ENCODE measurements around the gene IGF2BP1. TPM values are rescaled to one million over a fixed set of nuclear protein-coding genes. Genes with fewer than 3 reads are reported as not detected.

IGF2BP1 gene
- polyA plus RNA-seq, 1 donor from 2014 or later = 13.0 TPM

DNA sequence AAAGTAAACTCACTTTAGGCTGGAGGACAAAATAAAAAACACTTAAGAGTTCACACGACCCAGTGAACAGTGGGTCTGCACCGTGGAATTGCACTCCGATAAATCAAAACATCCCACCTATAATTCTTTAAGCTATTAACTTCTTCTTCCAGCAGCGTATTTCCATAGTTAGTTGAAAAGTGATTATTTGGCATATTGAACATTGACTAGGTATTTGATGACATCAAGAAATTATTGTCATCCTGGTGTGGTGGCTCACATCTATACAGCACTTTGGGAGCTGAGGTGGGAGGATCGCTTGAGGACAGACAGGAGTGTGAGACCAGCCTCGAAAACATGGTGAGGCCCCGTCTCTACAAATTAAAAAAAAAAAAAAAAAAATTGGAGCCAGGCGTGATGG is 23.4 kb downstream of the IGF2BP1 start:
- Histone ChIP-seq H2AFZ (ENCODE audit: low read depth, low read length) (no peak overlapping the region), H3K27ac (ENCODE audit: low read length) (no peak overlapping the region), H4K20me1 (ENCODE audit: insufficient read depth) (no peaks in the 10 kb centered on the region), H3F3A (ENCODE audit: insufficient read depth, low read length, poor library complexity, severe bottlenecking) (no peaks in the 10 kb centered on the region), H3K79me2 (replicated peaks; ENCODE audit: insufficient read depth, low read length) (peaks cover 73% of the 10 kb centered on the region), H3K9ac (ENCODE audit: low read length) (no peak overlapping the region), H3K9me3 (ENCODE audit: low read length) (no peaks in the 10 kb centered on the region), H3K4me2 (ENCODE audit: low read length) (no peak overlapping the region), H3K27me3 (ENCODE audit: insufficient read depth, low read depth, low read length) (no peaks in the 10 kb centered on the region), H3K9me2 (ENCODE audit: insufficient read depth, low read length) (no peaks in the 10 kb centered on the region), H3K36me3 (ENCODE audit: insufficient read depth, low read length) (no peaks in the 10 kb centered on the region), H3K4me3 (ENCODE audit: low read length) (no peak overlapping the region)
- TF ChIP-seq REST (IDR thresholded peaks at IDR 0.05; ENCODE audit: borderline replicate concordance) = no peak
- TF ChIP-seq CTCF (IDR thresholded peaks at IDR 0.05; ENCODE audit: poor library complexity, severe bottlenecking) = no peak
- TF ChIP-seq SMC3 (conservative IDR thresholded peaks at IDR 0.05; ENCODE audit: poor library complexity) = no peak
- no peak for TF ChIP-seq EP300 (conservative IDR thresholded peaks at IDR 0.05; ENCODE audit: poor library complexity, severe bottlenecking)
- TF ChIP-seq EZH2 (IDR thresholded peaks at IDR 0.05; ENCODE audit: borderline replicate concordance, insufficient read depth, low read length, poor library complexity, severe bottlenecking) = no peak
- TF ChIP-seq MXI1 (conservative IDR thresholded peaks at IDR 0.05; ENCODE audit: poor library complexity, severe bottlenecking) = no peak
- TF ChIP-seq TAF1 (IDR thresholded peaks at IDR 0.05; ENCODE audit: low read depth) = no peak
- no peak for TF ChIP-seq POLR2AphosphoS5 (IDR thresholded peaks at IDR 0.05)
- TF ChIP-seq RAD21 (conservative IDR thresholded peaks at IDR 0.05) = no peak

DNA sequence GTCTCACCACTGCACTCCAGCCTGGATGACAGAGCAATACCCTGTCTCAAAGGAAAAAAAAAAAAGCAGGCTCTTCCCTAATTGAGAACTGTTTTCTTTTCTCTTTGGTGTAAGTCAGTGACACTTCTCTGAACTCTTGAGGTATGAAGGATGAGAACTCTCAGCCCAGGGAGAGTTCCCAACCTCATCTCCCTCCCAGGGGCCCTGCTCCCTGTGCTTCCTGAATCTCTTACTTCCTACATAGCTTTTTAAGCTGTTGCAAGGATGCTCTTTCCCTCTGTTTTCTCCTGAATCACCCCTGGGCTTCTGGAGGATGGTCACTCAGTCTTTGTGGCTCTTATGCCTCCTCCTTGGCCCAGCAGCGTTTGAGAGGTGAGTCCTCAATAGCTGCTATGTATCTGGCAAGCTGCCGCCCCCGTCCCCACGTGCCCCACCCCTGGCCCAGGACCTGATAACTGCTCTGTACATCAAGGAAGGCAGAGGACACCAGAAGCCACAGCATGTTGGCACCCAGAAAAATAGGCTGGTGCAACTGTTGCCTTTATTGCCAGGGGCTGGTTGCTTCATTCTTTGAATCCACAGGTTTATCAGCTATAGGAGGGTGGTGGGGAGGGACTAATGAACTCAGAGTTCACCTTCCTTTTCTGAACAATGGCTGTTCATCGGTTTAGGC is 24.0 kb downstream of the IGF2BP1 start:
- Histone ChIP-seq H3K9me3 (ENCODE audit: low read length) (no peaks in the 10 kb centered on the region), H2AFZ (ENCODE audit: low read depth, low read length) (no peak overlapping the region), H3K27ac (ENCODE audit: low read length) (no peak overlapping the region), H3F3A (ENCODE audit: insufficient read depth, low read length, poor library complexity, severe bottlenecking) (no peaks in the 10 kb centered on the region), H3K9ac (ENCODE audit: low read length) (no peak overlapping the region), H4K20me1 (ENCODE audit: insufficient read depth) (no peaks in the 10 kb centered on the region), H3K9me2 (ENCODE audit: insufficient read depth, low read length) (no peaks in the 10 kb centered on the region), H3K4me3 (ENCODE audit: low read length) (no peak overlapping the region), H3K36me3 (ENCODE audit: insufficient read depth, low read length) (no peaks in the 10 kb centered on the region), H3K79me2 (replicated peaks; ENCODE audit: insufficient read depth, low read length) (peaks cover 69% of the 10 kb centered on the region), H3K4me2 (ENCODE audit: low read length) (no peak overlapping the region), H3K27me3 (ENCODE audit: insufficient read depth, low read depth, low read length) (no peaks in the 10 kb centered on the region)
- TF ChIP-seq EZH2 (IDR thresholded peaks at IDR 0.05; ENCODE audit: borderline replicate concordance, insufficient read depth, low read length, poor library complexity, severe bottlenecking) = no peak
- TF ChIP-seq EP300 (conservative IDR thresholded peaks at IDR 0.05; ENCODE audit: poor library complexity, severe bottlenecking) = no peak
- no peak for TF ChIP-seq SMC3 (conservative IDR thresholded peaks at IDR 0.05; ENCODE audit: poor library complexity)
- TF ChIP-seq POLR2AphosphoS5 (IDR thresholded peaks at IDR 0.05) = no peak
- no peak for TF ChIP-seq TAF1 (IDR thresholded peaks at IDR 0.05; ENCODE audit: low read depth)
- TF ChIP-seq CTCF (IDR thresholded peaks at IDR 0.05; ENCODE audit: poor library complexity, severe bottlenecking) = no peak
- no peak for TF ChIP-seq REST (IDR thresholded peaks at IDR 0.05; ENCODE audit: borderline replicate concordance)
- TF ChIP-seq MXI1 (conservative IDR thresholded peaks at IDR 0.05; ENCODE audit: poor library complexity, severe bottlenecking) = no peak
- no peak for TF ChIP-seq RAD21 (conservative IDR thresholded peaks at IDR 0.05)

All from neural cell (in vitro differentiated cells).